LNCAP (cell line): Measurements from ENCODE around the gene UST.

Experiments used
- TF ChIP-seq, protein P1 (sequence below): fragments of 450-650 bp; IDR thresholded peaks from 2 replicates; pipeline ENCODE4 v1.5.1; 2017; ENCODE audit warnings: mild to moderate bottlenecking

Gene UST, protein sequence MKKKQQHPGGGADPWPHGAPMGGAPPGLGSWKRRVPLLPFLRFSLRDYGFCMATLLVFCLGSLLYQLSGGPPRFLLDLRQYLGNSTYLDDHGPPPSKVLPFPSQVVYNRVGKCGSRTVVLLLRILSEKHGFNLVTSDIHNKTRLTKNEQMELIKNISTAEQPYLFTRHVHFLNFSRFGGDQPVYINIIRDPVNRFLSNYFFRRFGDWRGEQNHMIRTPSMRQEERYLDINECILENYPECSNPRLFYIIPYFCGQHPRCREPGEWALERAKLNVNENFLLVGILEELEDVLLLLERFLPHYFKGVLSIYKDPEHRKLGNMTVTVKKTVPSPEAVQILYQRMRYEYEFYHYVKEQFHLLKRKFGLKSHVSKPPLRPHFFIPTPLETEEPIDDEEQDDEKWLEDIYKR

DNA sequence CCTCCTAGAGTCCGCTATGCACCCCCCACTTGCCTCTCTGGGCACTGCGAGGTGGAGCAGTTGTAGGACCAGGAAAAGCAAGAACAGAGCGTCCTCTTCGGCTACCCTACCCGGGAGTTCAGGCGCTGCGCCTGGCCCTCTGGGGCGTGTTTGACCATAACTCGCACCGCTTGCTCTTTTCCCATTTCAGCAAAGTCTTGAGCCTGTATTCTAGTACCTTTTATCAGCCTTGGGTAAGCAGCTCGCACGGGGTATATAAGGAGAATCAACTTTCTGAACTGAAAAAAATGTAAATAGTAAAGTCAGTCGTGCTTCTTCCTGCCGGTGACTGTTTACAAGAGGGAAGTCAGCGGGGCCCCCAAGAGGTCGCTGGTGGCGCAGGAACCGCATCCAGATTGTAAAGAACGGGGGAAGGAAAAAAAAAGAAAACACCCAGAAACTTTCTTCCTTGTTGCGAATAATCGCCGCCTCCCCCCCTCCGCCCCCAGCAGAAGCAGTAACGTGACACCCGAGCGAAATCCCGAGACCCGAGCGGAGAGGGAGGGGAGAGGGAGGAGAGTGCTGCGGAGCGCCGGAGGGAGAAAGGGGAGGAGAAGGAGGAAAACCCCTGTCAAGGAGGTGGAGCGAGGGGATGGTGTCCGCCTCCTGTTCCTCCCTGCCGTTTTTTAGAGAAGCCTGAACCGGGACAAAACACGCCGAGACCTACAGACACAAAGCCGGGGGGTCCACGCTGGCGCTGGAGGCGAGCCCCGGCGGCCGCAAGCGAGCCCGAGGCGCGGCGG lies at the start of gene UST:
Gene UST (plus strand): TSS at position 668 of the 782 bp plus-strand sequence. CDS start 401 bp downstream, outside the sequence.
- TF ChIP-seq, protein P1, sequence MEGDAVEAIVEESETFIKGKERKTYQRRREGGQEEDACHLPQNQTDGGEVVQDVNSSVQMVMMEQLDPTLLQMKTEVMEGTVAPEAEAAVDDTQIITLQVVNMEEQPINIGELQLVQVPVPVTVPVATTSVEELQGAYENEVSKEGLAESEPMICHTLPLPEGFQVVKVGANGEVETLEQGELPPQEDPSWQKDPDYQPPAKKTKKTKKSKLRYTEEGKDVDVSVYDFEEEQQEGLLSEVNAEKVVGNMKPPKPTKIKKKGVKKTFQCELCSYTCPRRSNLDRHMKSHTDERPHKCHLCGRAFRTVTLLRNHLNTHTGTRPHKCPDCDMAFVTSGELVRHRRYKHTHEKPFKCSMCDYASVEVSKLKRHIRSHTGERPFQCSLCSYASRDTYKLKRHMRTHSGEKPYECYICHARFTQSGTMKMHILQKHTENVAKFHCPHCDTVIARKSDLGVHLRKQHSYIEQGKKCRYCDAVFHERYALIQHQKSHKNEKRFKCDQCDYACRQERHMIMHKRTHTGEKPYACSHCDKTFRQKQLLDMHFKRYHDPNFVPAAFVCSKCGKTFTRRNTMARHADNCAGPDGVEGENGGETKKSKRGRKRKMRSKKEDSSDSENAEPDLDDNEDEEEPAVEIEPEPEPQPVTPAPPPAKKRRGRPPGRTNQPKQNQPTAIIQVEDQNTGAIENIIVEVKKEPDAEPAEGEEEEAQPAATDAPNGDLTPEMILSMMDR, result peak; percentile 55

DNA sequence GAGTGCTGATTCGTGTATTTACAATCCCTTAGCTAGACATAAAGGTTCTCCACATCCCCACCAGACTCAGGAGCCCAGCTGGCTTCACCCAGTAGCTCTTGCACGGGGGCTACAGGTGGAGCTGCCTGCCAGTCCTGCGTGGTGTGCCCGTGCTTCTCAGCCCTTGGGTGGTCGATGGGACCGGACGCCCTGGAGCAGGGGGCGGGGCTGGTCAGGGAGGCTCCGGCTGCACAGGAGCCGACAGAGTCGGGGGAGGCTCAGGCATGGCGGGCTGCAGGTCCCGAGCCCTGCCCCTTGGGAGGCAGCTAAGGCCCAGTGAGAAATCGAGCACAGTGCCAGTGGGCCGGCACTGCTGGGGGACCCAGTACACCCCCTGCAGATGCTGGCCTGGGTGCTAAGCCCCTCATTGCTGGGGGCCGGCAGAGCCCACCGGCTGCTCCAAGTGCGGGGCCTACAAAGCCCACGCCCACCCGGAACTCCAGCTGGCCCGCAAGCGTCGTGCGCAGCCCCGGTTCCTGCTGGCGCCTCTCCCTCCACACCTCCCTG lies 48.9 kb upstream of the UST start:
- TF ChIP-seq, protein P1, result no peak

DNA sequence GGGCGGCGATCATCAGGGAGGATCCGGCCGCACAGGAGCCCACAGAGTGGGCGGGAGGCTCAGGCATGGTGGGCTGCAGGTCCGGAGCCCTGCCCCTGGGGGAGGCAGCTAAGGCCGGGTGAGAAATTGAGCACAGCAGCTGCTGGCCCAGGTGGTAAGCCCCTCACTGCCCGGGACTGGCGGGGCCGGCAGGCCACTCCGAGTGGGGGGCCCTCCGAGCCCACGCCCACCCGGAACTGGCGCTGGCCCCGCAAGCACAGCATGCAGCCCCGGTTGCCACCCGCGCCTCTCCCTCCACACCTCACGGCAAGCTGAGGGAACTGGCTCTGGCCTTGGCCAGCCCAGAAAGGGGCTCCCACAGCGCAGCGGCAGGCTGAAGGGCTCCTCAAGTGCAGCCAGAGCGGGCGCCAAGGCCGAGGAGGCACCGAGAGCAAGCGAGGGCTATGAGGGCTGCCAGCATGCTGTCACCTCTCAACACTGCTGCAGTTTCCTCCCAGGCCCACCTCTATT lies 48.1 kb upstream of the UST start:
- TF ChIP-seq, protein P1, result no peak

DNA sequence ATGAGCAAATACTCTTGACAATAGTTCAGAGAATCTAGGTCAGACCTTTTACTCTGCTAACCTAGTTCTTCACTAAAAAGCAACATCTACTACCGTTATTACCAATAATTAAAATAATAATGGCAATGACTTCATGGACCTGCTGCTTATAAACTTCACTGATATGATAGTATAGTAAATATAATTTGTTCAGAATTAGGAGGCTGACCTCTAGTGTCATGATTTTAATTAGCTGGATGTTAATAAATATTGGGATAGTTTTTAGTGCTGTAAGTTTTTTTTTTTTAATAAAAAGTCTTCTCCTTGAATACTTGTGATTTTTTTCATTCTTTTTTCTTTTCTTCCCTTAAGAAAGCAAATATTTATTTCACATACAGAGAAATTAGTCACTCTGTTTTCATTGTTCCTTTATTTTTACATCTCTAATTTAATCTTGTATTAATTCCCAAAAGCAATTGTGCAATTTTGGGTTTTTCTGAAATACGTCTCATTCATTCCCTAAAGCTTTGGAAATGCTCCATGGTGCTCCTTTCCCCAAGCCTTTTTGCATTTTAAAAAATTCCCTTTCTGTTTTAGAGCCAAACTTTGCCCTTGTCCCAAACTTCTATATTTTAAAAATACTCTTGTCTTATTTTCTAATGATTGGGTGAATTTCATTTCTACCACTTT lies 46.6 kb upstream of the UST start:
- TF ChIP-seq, protein P1, result peak; percentile 46; the same call in 1 of the 2 replicates

DNA sequence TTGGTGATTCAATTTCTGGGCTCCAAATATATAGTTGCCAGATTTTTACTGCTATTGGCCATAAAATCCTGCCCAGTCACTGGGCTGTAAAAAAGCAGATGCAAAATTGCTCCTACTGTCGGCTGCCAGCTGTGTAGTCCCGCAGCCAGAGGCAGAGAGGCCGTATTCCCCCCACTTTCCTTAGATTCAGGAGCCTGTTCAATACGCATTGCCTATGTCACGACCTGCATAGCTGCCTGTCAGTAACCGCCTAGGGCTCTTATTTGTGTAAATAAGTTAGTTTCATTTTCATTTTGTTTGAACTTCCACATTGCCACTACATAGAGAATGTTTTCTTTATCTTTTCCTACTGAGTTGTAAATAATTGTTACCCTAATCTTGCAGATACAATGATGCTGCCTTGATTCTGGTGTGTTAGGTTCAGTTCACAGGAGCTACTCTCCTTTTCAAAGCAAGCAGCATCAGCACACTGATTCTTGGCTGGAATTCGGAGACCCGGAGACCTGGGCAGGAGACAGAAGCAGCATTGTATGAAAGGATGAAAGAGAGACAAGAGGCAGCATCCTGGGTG lies 46.0 kb upstream of the UST start:
- TF ChIP-seq, protein P1, result no peak

DNA sequence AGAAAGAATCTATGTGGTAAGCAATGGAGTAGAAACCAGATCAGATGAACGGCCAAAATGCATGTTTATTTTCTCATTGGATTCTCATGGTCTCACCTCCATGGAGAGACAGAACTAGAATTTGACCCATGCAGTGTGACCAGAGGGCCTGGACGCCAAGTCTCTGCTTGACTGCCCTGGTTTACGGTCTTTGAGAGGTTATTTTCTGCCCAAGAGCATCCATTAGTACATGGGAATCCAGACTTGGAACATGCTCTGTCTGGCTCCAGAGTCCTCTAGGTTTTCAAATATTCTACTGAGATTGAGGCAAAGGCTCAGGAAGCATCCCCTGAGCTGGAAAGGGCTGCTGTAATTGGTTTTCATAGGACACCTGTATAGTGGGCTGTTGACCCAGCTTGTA lies 45.5 kb upstream of the UST start:
- TF ChIP-seq, protein P1, result no peak

DNA sequence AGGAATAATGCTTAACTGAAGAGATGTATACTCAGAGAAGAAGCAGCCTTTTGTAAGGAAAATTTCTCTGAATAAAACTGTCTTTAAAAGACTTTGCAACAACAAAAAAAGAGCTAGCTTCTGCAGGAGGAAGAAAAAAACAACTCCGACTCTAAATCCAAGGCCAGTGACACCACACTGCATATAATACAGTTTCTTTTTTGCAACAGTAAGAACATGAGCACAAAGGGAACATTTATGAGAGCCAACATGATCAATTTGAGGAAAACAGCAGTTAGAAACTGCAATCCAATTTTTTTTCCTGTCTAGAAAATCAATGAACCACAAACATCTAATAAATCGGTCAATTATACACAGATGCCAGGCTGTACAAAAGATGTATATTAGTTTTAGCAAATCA lies 42.9 kb upstream of the UST start:
- TF ChIP-seq, protein P1, result no peak
